Measurements from ENCODE around the gene CRHR2.
A peak's percentile ranks its signal among the peaks of the same experiment; 100 is the strongest.

The CRHR2 gene

DNA sequence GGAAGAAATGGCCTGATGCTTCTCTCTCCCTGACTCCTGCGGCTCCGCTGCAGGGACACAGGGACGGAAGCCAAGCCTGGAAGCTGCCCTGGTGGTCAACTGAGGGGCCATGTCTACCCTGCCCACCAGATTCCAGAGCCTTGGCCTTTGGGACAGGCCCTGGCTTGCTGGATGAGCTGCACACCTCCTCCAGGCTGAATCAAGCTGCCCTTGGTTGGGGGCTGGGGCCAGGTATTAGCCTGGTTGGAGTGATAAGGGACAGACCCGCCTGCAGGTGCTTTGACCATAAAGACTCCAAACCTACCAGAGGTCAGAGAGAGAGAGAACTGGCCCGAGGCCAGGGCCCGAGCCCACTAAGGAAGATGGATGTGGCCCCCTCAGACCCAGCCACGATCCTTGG lies 30.1 kb downstream of the CRHR2 start:
- POLR2A ChIA-PET = no interaction called here
- TF ChIP-seq ZNF791 (tag by site-specific recombination; IDR thresholded peaks at IDR 0.05) = no peak
- TF ChIP-seq, protein P1, sequence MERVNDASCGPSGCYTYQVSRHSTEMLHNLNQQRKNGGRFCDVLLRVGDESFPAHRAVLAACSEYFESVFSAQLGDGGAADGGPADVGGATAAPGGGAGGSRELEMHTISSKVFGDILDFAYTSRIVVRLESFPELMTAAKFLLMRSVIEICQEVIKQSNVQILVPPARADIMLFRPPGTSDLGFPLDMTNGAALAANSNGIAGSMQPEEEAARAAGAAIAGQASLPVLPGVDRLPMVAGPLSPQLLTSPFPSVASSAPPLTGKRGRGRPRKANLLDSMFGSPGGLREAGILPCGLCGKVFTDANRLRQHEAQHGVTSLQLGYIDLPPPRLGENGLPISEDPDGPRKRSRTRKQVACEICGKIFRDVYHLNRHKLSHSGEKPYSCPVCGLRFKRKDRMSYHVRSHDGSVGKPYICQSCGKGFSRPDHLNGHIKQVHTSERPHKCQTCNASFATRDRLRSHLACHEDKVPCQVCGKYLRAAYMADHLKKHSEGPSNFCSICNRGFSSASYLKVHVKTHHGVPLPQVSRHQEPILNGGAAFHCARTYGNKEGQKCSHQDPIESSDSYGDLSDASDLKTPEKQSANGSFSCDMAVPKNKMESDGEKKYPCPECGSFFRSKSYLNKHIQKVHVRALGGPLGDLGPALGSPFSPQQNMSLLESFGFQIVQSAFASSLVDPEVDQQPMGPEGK (tag by site-specific recombination; IDR thresholded peaks at IDR 0.05) = no peak
- TF ChIP-seq, protein P2, sequence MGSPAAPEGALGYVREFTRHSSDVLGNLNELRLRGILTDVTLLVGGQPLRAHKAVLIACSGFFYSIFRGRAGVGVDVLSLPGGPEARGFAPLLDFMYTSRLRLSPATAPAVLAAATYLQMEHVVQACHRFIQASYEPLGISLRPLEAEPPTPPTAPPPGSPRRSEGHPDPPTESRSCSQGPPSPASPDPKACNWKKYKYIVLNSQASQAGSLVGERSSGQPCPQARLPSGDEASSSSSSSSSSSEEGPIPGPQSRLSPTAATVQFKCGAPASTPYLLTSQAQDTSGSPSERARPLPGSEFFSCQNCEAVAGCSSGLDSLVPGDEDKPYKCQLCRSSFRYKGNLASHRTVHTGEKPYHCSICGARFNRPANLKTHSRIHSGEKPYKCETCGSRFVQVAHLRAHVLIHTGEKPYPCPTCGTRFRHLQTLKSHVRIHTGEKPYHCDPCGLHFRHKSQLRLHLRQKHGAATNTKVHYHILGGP (tag by site-specific recombination; IDR thresholded peaks at IDR 0.05) = no peak
- TF ChIP-seq, protein P3, sequence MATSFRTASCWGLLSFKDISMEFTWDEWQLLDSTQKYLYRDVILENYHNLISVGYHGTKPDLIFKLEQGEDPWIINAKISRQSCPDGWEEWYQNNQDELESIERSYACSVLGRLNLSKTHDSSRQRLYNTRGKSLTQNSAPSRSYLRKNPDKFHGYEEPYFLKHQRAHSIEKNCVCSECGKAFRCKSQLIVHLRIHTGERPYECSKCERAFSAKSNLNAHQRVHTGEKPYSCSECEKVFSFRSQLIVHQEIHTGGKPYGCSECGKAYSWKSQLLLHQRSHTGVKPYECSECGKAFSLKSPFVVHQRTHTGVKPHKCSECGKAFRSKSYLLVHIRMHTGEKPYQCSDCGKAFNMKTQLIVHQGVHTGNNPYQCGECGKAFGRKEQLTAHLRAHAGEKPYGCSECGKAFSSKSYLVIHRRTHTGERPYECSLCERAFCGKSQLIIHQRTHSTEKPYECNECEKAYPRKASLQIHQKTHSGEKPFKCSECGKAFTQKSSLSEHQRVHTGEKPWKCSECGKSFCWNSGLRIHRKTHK (tag by site-specific recombination; IDR thresholded peaks at IDR 0.05) = no peak
- no peak for TF ChIP-seq MYNN (tag by site-specific recombination; IDR thresholded peaks at IDR 0.05; ENCODE audit: borderline replicate concordance)
- TF ChIP-seq GLI4 (tag by site-specific recombination; IDR thresholded peaks at IDR 0.05) = no peak
- no peak for TF ChIP-seq ZNF654 (tag by site-specific recombination; IDR thresholded peaks at IDR 0.05; ENCODE audit: low read depth)
- TF ChIP-seq ZNF138 (tag by site-specific recombination; IDR thresholded peaks at IDR 0.05; ENCODE audit: borderline replicate concordance) = no peak
- TF ChIP-seq SALL2 (tag by site-specific recombination; IDR thresholded peaks at IDR 0.05; ENCODE audit: borderline replicate concordance) = no peak
- TF ChIP-seq ZNF549 (tag by site-specific recombination; IDR thresholded peaks at IDR 0.05) = no peak
- no peak for TF ChIP-seq ZNF341 (tag by site-specific recombination; IDR thresholded peaks at IDR 0.05; ENCODE audit: low read depth)
- TF ChIP-seq RBAK (tag by site-specific recombination; IDR thresholded peaks at IDR 0.05) = no peak
- TF ChIP-seq, protein P4, sequence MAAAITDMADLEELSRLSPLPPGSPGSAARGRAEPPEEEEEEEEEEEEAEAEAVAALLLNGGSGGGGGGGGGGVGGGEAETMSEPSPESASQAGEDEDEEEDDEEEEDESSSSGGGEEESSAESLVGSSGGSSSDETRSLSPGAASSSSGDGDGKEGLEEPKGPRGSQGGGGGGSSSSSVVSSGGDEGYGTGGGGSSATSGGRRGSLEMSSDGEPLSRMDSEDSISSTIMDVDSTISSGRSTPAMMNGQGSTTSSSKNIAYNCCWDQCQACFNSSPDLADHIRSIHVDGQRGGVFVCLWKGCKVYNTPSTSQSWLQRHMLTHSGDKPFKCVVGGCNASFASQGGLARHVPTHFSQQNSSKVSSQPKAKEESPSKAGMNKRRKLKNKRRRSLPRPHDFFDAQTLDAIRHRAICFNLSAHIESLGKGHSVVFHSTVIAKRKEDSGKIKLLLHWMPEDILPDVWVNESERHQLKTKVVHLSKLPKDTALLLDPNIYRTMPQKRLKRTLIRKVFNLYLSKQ (tag by site-specific recombination; IDR thresholded peaks at IDR 0.05; ENCODE audit: borderline replicate concordance) = no peak
- TF ChIP-seq, protein P5, sequence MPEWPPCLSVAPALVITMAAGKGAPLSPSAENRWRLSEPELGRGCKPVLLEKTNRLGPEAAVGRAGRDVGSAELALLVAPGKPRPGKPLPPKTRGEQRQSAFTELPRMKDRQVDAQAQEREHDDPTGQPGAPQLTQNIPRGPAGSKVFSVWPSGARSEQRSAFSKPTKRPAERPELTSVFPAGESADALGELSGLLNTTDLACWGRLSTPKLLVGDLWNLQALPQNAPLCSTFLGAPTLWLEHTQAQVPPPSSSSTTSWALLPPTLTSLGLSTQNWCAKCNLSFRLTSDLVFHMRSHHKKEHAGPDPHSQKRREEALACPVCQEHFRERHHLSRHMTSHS (tag by site-specific recombination; IDR thresholded peaks at IDR 0.05) = no peak

DNA sequence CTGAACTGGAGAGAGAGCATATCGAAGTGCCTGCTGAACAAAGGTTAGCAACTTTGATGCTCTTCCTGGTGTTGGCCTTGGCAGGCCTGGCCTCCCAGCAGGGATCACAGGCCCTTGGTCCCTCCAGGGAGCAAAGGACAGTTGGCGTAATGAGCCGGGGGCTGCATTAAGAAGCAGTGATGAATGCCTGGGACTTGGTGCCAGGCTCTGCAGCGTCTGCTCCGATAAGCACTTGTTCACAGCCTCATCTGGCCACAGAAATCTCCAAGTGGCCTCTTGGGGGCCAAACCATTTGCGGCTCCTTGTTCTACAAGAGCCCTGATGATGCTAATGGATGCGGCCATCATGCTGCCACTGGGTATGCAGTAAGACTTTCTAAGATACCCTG lies 31.8 kb downstream of the CRHR2 start:
- H3K9me3 ChIP-seq (ENCODE audit: control insufficient read depth, insufficient read depth, low read depth, low read length) = no peaks in the 10 kb centered on the region
- no peaks in the 10 kb centered on the region for H3K36me3 ChIP-seq (ENCODE audit: control insufficient read depth in 2 of 2, insufficient read depth in 1 of 2, low read length in 2 of 2)
- H3K4me1 ChIP-seq (ENCODE audit: control insufficient read depth, insufficient read depth, low read length) = peaks cover 2% of the 10 kb centered on the region; the same call in 1 of the 2 replicates
- ChIA-PET POLR2A (no interaction called here), CTCF (no interaction called here)
- no peak overlapping the region for H3K4me3 ChIP-seq (ENCODE audit: low read depth, low read length)
- TF ChIP-seq ZNF121 (tag by site-specific recombination; IDR thresholded peaks at IDR 0.05) (no peak), ZNF37A (tag by site-specific recombination; IDR thresholded peaks at IDR 0.05) (no peak), ZNF311 (tag by site-specific recombination; IDR thresholded peaks at IDR 0.05; ENCODE audit: borderline replicate concordance) (no peak)
- TF ChIP-seq, protein P6, sequence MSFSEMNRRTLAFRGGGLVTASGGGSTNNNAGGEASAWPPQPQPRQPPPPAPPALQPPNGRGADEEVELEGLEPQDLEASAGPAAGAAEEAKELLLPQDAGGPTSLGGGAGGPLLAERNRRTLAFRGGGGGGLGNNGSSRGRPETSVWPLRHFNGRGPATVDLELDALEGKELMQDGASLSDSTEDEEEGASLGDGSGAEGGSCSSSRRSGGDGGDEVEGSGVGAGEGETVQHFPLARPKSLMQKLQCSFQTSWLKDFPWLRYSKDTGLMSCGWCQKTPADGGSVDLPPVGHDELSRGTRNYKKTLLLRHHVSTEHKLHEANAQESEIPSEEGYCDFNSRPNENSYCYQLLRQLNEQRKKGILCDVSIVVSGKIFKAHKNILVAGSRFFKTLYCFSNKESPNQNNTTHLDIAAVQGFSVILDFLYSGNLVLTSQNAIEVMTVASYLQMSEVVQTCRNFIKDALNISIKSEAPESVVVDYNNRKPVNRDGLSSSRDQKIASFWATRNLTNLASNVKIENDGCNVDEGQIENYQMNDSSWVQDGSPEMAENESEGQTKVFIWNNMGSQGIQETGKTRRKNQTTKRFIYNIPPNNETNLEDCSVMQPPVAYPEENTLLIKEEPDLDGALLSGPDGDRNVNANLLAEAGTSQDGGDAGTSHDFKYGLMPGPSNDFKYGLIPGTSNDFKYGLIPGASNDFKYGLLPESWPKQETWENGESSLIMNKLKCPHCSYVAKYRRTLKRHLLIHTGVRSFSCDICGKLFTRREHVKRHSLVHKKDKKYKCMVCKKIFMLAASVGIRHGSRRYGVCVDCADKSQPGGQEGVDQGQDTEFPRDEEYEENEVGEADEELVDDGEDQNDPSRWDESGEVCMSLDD (tag by site-specific recombination; IDR thresholded peaks at IDR 0.05) = no peak
- TF ChIP-seq, protein P7, sequence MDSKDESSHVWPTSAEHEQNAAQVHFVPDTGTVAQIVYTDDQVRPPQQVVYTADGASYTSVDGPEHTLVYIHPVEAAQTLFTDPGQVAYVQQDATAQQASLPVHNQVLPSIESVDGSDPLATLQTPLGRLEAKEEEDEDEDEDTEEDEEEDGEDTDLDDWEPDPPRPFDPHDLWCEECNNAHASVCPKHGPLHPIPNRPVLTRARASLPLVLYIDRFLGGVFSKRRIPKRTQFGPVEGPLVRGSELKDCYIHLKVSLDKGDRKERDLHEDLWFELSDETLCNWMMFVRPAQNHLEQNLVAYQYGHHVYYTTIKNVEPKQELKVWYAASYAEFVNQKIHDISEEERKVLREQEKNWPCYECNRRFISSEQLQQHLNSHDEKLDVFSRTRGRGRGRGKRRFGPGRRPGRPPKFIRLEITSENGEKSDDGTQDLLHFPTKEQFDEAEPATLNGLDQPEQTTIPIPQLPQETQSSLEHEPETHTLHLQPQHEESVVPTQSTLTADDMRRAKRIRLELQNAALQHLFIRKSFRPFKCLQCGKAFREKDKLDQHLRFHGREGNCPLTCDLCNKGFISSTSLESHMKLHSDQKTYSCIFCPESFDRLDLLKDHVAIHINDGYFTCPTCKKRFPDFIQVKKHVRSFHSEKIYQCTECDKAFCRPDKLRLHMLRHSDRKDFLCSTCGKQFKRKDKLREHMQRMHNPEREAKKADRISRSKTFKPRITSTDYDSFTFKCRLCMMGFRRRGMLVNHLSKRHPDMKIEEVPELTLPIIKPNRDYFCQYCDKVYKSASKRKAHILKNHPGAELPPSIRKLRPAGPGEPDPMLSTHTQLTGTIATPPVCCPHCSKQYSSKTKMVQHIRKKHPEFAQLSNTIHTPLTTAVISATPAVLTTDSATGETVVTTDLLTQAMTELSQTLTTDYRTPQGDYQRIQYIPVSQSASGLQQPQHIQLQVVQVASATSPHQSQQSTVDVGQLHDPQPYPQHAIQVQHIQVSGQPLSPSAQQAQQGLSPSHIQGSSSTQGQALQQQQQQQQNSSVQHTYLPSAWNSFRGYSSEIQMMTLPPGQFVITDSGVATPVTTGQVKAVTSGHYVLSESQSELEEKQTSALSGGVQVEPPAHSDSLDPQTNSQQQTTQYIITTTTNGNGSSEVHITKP (tag by site-specific recombination; IDR thresholded peaks at IDR 0.05) = peak; percentile 26; the same call in 1 of the 2 replicates
- no peak overlapping the region for H3K27ac ChIP-seq (ENCODE audit: extremely low read depth, low read depth, low read length)

More for the DNA sequence above, 30.1 kb downstream of the CRHR2 start:
- CTCF ChIA-PET = no interaction called here
- H3K4me3 ChIP-seq (ENCODE audit: low read depth, low read length) = no peak overlapping the region
- no peaks in the 10 kb centered on the region for H3K9me3 ChIP-seq (ENCODE audit: control insufficient read depth, insufficient read depth, low read depth, low read length)
- H3K4me1 ChIP-seq (ENCODE audit: control insufficient read depth, insufficient read depth, low read length) = peaks cover 2% of the 10 kb centered on the region; the same call in 1 of the 2 replicates
- no peak overlapping the region for H3K27ac ChIP-seq (ENCODE audit: extremely low read depth, low read depth, low read length)
- H3K36me3 ChIP-seq (ENCODE audit: control insufficient read depth in 2 of 2, insufficient read depth in 1 of 2, low read length in 2 of 2) = no peaks in the 10 kb centered on the region

Measured in HEK293 (cell line).